GM12891 (cell line): ENCODE results near the gene STAC2.

ENCODE experiments used
- POLR2A ChIP-seq: IDR thresholded peaks from 2 replicates; pipeline ENCODE4 v1.6.1; 2011; ENCODE audit warnings: low read depth, low read length, control low read depth
- TAF1 ChIP-seq: IDR thresholded peaks from 2 replicates; pipeline ENCODE4 v1.6.1; 2011; ENCODE audit warnings: low read depth, low read length, control low read depth

GRCh38 chr17:39270923-39271322 lies 45.2 kb upstream of the STAC2 start:
- no peak for TF ChIP-seq POLR2A
- TF ChIP-seq TAF1: no peak
